NOMO-1 treated with dmso at 0.1 percent for 144 hours (cell line): ENCODE data around the gene TMEM127.

ENCODE experiments used
- DNase-seq: peaks from one replicate; lab custom pipeline; 2025; ENCODE audit not compliant: unreplicated experiment; lab: John Stamatoyannopoulos, UW

TMEM127 gene

DNA sequence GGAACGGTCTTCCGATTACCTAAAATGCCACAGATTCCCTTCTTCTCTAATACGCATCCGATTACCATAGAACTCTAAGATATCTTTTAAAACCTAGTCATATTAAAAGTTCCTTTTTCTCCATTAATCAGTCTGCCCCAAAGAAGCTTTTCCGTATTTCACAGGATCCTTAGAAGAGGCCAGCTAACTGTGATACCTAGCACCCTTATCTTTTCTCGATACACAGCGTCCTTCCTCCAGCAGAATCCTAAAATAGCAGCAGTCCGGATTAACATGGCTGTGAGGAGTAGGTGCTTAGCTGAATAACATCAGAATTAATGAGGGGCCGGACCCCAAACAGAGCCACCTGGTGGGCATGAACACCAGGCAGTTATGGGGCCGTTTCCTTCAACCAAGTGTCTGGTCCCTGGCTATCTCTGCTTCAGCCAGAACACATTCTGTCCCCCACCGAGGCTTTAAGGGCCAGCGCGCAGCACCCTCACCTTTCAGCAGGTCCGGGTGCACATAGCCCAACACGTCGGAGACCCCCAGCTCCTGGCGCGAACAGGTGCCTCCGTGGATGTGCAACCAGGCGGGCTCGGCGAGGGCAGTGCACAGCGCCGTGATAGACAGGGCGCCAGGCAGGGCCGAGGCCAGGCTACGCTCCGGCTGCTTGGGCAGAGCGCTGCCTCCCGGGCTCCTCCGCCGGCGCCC, 995 bp downstream of the TMEM127 start:
- DNase-seq, result peak; percentile 52

DNA sequence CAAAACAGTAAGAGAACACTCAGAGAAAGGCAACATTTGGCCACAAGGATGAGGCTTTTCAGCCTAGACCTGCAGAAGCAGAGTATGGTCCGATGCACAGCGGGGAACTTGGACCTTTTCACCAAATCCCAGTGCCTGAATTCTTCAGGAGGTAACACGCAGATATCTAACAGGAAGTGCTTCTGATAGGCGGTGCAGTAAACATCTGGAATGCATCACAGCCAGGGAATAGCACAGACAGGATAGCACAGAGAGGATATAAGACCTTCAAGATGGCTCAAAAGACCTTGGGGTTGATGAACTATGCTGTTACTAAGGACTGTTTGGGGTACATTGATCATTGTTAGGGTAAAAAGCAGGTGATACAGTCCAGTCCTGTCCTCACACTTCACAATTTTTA, 1.7 kb downstream of the TMEM127 start:
- DNase-seq, result no peak

DNA sequence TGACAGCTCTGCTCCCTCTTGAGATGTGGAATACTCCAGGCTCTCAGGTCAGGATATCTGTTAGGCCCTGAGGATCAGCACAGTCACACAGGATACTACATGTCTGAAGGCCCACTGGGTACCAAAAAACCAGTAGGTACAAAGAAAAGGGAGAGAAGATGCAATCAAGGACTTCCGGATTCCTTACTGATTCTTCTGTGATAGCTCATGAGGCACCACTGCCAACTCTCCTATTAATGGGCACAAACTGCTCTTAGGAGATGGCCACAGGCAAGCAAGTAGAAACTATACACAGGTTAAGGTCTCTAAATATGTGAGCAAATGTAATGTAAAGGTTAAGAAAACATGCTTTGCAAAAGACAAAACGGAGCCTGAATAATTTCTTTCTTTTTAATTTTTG, 3.5 kb downstream of the TMEM127 start:
- DNase-seq, result no peak

DNA sequence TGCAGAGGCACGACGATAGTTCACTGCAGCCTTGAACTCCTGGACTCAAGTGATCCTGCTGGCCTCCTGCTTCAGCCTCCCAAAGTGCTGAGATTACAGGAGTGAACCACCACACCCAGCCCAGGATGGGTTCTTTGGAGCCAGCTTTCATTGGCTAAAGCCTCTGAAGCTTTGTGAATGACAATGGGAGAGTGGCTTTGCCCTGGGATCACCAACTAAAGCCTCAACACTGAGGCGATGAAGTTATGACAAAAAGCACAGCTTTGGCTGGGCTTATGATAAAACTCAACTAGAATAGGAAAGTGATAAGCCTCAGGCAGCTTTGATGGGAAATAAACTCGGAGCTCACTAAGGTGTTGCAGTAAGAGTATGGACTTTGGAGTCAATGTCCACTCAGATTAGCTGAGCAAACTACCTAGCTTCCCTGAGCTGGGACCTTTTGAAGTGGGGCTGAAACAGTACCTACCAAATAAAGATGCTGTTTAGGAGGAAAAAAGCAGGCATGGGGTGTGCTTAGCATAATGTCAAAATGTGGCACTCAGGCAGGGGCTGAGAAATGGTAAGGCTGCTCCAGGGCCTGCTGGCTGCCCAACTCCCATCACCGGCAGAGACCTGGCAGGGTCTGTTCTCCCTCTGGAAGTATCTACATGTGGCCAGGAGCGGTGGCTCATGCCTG, 4.3 kb downstream of the TMEM127 start:
- DNase-seq, result no peak

DNA sequence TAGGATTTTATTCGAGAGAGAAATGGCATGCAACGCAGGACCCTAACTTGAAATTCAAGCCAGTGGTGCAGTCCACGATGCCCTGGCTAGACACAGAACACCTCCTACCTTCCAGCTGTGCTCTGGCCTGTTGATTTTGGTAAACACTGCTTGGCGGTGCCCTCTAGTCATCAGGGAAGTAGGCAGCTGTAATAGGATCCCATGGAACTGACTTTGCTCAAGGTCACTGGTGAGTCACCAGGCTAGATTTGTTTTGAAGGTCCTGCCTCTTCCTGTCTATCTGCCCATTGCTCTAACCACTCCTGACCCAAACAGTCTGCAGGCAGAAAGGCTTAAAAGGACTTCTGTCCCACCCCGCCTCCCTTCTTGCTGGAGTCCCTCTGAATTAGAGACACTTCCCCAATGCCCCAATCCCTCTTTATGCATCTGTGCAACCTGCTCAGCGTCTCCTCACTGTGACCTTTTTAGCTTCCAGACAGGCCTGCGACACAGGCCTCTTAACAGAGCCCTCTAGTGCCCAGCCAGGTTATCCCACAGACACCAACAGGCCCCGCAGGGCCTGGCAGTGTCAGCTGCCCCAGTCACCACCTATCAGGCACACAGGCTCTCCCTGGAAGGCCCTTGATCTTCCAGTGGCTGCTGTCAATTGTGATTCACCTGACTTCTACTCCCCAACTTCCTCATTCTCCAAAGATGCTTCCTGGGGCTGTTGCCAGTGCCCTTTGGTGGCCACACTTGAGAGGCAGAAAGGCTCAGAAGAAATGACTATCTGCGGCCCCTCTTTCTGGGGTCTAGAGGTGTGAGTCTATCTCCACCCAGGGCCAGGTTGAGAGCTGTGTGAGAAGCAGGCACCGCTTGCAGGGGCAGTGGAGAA, 5.2 kb downstream of the TMEM127 start:
- DNase-seq, result peak; percentile 75

DNA sequence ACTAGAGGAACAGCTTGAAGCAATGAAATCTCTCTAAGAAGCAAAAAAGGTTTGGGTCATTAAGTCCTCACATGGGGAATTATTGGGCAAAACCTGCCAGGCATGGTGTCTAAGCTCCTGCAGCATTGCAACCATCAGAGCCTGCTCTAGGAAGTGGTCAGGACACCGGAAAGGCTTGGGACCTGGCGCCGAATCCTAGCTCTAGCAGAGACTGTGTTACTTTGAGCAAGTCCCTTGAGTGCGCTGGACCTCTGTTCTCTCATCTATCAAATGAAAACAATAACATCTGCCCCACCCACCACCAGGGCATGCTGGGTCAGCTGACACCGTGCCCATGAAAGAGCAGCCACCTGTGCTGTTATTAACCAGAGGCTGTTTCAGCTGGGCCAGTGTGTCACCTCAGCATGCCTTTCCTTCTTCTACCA, 6.3 kb downstream of the TMEM127 start:
- no peak for DNase-seq

DNA sequence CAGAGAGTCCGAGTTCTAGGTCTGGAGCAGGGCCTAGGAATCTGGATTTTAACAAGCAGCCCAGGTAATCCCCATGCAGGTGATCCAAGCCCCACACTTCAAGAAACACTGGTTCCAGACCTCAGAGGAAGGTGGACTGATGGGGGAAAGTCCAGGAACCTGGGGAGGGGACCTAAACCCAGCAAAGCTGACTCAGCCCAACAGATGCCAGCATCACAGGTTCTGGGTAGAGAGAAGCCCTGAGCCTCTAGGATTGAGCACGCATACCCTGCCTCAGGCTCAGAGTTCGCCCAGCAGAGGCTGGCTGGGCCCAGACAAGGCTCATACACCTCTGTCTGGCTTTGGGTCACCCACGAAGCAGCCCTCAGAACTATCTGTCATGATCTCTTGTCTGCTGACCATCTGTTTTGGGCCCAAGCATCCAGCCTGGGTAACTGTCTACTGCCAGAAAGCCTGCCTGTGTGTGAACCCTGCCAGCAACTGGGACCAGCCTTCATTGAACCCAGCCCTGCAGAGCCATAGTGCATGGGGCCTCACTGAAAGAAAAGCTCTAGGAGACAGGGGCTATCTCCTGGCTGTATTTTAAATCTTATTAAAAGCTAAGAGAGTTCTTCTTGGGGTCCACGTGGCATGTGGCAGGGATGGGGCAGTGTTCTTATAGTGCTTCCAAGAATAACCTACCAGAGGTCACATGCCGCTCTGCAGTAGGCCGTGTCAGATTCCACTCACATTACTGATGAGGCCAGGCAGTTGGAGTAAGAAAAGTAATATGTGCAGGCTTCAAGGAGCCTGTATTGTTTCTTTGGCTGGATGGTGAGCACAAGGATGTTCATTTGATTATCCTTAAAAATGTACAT, 7.4 kb downstream of the TMEM127 start:
- DNase-seq, result no peak

DNA sequence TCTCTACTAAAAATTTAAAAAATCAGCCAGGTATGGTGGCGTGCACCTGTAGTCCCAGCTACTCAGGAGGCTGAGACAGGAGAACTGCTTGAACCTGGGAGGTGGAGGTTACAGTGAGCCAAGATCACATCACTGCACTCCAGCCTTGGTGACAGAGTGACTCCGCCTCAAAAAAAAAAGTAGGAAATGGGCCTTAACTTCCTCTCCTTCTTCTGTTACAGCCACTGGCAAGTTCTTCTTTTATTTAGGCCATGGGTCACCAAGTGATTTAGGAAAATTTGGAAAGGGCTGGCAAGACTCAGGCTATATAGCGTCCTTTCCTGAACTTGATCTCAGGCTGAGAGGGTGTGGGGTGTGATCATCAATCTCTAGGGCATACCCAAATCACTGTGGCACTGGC, 8.1 kb downstream of the TMEM127 start:
- peak; percentile 67 for DNase-seq

DNA sequence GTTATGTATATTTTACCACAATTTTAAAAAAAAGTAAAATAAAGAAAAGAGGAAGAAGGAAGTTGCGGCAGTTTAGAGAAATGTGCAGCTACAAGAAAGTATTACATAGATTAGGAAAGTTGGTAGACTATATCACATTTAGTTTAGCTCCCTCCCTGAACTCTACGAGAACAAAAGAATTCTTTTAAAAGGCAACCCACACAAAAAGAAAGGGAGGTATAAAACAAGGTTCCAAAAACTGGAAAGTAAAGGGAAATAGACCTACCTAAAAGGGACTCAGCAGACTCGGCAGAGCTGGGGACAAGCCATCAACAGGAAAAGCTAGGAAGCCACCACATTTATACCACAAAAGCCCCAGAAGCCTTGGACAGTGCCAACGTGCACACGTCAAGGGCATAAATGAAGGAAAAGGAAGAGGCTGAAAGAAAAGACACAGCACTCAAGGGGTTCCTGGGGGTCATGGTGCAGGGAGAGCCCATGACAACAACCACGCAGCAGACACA, 9.1 kb downstream of the TMEM127 start:
- peak; percentile 7 for DNase-seq

DNA sequence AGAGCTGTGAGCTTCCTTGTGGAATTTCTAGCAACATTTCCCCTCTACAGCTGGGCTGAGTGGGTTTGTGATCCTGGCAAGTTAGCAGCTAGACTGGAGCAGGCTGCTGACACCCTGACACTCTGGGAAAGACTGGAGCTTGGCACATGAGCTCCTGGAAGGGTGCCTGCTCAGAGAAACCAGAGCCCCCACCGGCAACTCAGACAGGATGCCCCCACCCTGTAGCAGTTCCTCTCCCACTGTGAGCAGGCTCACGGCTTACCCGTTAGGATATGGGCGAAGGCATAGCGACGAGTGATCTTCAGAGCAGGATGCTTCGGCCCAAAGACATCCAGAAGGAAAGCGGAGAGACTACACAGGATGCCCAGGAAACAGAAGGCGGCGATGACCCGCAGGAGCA, 11.2 kb downstream of the TMEM127 start:
- no peak for DNase-seq

DNA sequence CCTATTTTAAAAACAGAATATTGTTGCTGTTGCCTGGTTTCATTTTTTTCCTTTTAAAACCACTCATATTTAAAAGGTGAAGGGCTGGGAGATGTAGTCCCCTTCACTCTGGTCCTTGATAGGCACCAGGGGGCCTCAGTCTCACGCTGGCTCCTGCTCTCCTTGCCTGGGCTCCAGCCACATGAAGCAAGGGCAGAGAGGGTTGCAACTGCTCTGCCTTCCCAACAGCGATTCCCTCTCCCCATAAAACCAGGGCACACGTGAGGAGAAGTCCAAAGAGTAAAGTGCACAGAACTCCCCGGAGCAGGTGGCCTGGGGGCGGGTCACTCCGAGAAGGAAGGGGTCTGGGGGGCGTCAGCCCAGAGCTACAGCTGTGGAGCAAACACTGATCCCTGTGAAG, 12.8 kb downstream of the TMEM127 start:
- DNase-seq, result no peak

DNA sequence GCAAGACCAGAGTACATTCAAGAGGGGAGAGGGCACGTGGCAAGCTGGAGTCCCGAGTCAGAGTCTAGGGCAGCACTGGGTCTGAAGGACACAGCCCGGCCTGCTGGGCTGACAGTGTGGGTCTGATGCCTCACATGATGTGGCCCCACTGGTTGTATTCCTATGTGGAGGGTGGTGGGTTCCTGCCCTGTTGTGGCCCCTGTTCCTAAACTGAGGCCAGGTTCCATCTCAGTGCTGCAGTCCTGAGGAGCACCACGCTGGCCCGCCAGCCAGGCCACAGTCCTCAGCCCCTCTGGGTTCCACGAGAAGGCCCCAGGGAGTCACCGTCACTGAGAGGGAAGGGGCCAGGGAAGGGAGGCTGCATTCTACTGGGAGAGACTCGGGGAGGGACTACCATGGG, 13.3 kb downstream of the TMEM127 start:
- DNase-seq, result no peak

DNA sequence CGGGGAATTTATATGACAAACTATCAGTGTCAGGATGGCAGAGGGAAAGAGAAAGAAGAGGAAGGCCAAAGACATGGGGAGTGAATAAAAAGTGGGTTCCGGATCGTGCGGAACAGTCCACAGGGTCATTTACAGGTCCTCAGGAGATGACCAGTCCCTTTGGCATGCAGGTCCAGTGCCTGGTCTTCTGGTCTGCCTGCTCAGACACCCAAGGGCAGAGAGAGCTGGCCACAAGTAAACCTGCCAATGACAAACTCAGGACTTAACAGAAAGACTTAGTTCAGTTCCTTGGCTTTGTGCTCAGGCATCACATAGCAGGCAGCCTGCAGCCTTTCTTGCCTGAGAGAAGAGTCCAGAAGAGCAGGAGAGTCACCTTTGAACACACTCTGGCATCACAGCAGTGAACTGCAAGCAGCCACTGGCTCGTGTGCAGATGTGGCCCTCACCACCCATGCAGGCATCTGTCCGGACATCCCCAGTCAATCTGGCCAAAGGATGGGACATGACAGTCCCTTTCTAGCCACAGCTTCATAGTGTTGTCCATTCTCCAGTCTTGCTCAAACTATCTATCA, 14.0 kb downstream of the TMEM127 start:
- DNase-seq, result no peak

DNA sequence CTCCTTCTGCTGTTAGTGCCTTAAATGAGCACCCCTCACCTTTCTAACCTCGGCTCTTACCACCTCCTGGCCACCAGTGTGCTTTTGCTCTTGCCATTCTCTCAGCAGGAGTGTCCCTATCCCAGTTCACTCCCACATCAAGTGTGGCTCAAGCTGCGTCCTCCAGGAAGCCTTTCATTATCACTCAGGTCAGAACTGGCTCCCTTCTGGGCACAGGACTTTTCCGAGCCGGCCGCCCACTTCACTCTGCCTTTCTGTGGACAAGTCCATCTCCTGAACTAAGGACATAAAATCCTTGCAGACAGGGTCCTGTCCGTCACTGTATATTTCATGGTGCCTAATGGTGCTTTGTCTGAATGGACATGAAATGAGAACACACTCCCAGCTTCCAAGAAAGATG, 15.6 kb downstream of the TMEM127 start:
- no peak for DNase-seq

DNA sequence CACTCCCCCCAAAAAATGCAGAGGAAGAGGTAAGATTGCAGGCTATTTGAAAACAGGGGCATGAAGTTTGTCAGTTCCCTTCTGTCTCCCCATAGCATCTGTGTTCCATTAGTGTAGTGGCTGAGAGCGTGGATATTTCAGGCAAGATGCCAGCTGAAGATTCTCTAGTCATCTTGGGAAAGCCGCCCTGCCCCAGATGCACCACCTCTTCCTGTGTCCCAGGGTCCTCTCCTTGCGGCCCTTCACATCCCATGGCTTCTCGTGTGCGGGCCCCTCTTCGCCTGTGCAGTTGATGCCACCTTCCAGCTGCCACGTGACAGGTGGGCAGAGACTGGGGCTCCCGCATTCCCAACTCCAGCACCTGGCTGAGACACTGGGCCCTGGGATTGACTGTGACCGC, 16.1 kb downstream of the TMEM127 start:
- DNase-seq, result no peak

DNA sequence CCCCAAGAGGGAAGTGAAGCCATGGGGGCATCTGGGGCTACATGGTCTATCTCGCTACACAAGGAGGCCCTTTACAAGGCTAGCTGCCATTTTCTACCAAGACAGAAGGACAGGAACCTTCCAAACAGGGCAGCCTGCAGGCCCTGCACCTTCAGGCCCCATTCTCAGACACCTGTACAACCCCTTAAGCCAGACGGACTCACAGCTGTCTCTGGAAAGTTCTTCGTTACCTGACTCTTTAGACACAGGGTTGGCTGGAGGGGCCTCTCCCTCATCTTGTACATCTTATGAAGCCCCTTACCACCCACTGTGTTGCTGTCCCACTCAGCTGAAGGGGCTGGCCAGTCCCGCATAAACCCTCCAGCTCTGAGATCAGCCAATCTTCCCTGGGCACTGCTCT, 17.2 kb downstream of the TMEM127 start:
- DNase-seq, result no peak

DNA sequence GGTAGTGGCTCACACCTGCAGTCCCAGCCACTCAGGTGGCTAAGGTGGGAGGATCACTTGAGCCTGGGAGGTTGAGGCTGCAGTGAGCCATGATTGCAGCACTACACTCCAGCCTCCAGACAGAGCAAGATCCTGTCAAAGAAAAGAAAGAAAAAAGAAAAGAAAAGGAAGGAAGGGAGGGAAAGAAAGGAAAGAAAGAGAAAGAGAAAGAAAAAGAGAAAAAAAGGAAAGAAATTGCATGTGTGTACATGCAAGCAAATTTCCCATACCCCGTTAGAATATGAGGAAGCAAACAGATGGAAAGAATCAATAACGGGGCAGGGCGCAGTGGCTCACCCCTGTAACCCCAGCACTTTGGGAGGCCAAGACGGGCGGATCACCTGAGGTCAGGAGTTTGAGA, 17.9 kb downstream of the TMEM127 start:
- DNase-seq, result no peak

DNA sequence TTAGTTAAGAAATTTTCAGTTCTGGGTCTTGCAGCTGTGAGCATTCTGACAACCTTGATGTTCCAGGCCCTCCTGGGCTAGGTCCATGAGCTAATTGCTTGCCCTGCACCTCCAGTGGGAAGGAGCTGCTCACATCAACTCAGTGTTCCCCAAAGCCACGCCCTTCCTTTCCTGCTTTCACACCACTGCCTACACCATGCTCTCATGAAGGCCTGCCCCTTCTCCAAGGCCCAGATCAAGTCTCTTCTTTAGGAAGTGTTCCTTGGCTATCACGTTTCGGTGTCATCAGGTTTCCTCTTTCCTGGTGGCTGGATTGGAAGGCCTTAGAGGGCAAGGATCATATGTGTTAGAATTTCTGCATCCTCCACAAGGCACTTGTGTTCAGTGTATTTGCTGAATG, 18.8 kb downstream of the TMEM127 start:
- DNase-seq, result no peak

DNA sequence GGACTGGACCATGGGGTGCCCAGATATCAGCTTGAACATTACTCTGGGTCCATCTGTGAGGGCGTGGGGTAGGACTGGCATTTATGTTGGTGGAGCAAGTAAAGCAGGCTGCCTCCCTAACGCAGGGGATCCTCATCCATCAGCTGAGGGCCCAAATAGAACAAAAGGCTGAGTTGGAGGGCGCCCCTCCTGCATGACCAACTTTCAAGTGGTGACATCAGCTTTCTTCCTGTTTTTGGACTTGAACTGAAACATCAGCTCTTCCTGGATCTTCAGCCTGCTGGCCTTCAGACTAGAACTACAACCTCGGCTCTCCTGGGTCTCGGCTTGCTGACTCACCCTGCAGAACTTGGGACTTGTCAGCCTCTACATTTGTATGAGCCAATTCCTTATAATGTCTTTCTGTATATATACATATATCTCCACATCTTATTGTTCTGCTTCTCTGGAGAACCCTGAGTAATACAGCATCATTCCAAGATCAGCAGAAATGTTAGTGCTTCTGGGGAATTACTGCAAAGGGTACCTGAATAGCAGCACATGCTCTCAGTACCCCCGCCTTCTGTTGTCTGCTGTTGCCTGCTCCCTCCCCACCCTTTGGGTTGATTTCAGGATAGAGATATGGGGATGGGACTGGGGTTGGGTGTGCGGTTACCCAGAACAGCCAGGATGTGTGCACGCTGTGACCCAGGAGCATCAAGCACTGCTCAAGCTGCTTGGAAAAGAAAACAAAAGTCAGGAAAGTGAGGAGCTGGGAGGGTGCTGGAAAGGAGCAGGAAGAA, 20.0 kb downstream of the TMEM127 start:
- DNase-seq, result peak; percentile 61

DNA sequence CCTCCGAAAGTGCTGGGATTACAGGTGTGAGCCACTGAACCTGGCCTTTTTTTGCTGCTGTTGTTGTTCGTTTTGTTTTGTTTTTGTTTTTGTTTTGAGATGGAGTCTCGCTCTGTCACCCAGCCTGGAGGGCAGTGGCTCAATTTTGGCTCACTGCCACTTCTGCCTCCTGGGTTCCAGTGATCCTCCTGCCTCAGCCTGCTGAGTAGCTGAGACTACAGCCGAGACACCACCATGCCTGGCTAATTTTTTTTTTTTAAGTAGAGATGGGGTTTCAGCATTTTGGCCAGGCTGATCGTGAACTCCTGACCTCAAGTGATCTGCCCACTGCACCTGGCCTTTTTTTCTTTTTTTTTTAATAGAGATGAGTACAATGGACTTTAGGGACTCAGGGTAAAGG, 22.0 kb downstream of the TMEM127 start:
- no peak for DNase-seq
